ENCODE results near the gene DVL1. TPM values are rescaled to one million over a fixed set of nuclear protein-coding genes. Genes with fewer than 3 reads are reported as not detected.
"Not testable (repeated sequence)": the region's sequence is repeated elsewhere in the genome, so short reads cannot be mapped to it uniquely, and the experiment has no call there.

The DVL1 gene
- total RNA-seq, 2 donors from 2014 or later, result 63.5 to 69.2 TPM

DNA sequence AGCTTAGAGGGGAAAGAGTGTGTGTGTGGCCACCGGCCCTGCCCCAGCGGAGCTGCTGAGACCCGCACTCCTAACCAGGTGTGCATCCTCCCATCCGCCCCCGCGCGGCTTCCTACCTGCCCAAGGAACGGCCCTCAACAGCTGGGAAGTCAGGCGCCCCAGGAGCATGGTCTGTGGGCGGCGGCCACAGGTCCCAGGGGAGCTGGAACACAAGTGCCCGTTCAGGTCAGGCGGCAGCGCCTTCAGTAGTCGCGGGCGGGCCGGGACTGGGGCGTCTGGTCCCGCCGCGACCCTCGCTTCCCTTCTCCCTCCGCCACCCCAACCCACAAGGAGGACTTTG lies 25.3 kb upstream of the DVL1 start:
- intact Hi-C loops (cut with DNase I), result no loop called here
- peak in 1 of 2 donors; percentile 4 for ATAC-seq

DNA sequence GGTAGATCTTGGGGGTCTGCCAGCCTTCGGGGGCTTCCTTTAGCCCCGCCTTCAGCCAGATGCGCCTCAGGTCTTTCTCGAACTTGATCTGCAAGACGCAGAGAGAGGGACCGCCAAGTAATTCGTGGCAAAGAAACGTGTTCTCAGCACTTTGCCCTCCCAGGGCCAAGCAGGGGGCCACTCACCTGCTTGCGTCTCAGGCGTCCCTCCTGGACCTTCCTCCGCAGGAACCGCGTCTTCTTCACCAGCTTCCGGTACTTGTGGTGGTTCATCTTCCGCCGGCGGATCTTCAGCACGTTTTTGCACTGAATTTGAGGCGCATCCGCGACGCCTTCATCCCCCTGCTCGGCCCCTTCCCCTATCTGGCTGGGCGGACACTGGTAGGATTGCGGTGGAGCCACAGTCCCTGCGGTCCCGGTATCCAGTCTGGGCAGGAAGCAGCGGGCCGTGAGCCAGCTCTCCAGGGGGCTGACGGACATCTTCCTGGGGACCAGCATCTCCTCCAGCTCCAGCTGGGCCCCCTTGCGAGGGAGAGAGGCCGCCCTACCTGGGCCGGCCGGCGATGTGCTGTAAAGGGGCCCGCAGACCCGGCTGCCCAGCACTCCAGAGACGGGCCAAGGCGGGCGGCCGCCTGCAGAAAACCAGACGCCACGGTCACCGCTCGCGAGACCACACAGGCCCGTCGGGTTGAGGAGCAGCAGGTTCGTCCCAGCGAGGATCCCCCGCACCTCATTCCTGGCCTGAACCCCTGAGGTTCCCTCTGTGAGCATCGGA lies 24.8 kb upstream of the DVL1 start:
- DNase-seq (no peak), ATAC-seq (no peak)
- intact Hi-C loops (cut with DNase I), result no loop called here

More for the DNA sequence above, 25.3 kb upstream of the DVL1 start:
- no peak for DNase-seq

DNA sequence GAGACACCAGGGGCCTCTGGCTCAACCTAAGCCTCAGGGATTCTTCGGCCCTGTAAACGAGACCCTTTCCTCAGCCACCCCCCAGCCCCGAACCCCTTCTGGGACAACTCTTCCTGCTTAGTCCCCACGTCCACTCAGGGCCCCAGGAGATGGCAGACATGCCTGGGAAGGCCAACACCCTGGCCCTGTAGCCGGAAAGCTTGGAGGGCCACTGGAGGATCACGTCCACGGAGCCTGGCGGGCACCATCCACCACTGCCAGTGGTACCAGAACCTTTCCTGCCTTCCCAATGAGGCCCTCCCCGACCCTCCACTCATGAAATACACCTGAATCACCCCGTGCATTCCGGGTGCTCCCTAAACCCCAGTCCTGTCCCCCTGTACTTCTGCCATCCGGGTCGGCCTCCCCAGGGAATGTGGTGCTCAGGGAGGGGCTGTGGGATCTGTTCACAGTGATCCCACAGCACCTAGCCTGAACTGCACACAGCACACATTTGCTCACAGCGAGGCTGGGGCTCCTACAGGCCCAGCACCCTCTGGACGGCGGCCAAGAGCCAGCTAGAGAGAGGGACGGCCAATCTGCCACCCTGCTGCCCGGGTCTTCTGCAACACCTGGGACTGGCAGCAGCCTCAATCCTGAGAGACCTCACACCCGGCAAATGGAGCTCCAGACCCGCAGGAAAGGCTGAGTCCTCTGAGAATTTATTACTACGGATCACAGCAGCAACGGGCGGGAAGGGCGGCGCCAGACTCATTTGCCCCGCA lies 24.0 kb upstream of the DVL1 start:
- intact Hi-C loops (cut with DNase I), result no loop called here
- DNase-seq (no peak), ATAC-seq (no peak)

DNA sequence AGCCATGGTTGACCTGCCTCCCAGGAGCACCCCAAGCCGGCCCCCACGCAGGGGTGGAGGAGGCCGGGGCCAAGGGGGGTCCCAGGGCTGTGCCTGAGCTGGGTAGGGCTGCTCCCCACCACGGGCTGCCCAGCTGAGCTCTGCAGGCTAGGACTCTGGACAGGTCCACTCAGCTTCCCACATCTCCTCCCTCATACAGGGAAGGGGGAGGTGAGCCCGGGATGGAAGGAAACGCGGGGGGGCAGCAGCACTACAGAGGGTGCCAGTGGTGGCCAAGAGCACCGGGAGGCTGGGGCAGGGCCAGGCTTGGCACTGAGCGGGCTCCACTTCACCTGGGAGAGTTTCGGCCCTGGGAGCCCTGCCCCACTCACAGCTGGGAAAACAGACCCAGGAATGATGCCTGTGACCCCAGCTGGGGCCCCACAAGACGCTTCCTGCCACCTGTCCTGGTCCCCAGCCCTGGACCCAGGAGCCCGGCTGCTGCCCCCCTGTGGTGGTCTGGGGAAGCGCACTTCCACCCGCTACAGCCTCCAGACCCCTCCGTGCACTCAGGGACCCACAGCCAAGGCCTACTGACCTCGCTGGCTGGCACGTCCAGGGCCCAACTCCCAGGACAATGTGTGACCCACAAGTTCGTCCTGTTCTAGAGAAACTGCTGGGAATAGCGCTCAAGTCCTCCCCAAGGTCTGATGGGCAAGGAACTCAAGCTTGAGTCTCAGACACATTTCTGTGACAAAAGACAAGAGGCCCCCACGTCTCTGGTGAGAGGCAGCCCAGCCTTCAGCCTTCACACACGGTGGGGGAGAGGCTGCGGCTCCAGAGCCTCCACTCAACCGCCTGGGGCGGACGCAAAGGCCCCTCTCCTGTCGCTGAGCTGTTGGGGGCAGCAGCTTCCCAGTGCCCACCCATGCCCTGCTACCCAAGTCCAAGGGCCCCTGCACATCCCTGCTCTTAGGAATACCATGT lies 22.8 kb upstream of the DVL1 start:
- peak; percentile 70 for DNase-seq
- intact Hi-C loops (cut with DNase I), result no loop called here
- ATAC-seq, result peak in 1 of 2 donors; percentile 16

DNA sequence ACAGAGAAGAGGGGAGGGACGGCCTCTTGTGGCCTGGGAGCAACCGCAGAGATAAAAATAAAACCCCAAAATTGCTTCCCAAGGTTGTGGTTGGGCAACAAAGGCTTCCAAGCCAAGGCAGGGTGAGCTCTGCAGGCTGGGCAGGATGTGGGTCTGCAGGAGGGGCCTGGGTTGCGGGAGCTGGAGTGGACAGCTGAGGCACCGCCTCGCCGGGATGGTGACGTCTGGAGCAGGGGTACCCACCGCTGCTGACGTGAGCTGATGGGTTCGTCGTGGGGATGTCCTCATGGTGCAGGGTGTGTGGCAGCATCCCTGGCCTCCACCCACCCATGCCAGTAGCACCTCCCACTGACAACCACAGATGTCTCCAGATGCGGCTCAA lies 22.1 kb upstream of the DVL1 start:
- no peak for DNase-seq
- no peak for ATAC-seq
- intact Hi-C loops (cut with DNase I), result no loop called here

DNA sequence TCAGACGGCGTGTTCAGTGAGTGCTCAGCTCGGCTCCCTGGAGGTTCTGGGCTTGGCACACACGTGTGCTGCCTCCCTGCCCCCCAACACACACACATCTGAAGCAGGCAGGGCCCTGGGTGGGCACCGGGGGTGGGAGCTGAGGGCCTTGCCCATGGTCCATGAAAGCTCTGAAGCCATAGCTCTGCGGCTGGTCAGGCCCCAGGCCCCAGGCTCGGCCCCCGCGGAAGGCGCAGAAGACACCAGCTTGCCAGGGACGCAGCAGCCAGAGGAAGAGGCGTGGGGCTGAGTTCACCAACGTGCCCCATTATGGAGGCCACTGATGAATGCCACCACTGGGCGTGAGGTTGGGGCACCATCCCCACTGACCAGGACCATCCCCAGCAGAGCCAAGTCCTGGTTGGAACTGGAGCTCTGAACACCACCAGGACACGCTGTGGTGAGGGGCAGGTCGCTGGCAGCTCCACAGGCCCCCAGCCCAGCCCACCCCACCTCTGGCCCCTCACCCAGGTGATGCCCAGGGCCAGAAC lies 21.6 kb upstream of the DVL1 start:
- intact Hi-C loops (cut with DNase I), result no loop called here
- ATAC-seq (no peak), DNase-seq (no peak)

DNA sequence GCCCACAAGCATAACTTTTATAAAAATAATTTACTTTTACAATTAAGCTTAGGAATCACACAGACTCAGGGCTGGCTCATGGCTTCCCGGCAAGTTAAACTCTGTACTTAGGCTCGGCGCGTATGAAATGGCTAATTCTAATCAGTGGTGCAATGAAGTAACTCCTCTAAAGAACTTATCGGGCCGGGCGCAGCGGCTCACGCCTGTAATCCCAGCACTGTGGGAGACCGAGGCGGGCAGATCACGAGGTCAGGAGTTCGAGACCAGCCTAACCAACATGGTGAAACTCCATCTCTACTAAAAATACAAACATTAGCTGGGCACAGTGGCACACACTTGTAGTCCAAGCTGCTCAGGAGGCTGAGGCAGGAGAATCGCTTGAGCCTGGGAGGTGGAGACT lies 20.9 kb upstream of the DVL1 start:
- peak; percentile 8 for DNase-seq

DNA sequence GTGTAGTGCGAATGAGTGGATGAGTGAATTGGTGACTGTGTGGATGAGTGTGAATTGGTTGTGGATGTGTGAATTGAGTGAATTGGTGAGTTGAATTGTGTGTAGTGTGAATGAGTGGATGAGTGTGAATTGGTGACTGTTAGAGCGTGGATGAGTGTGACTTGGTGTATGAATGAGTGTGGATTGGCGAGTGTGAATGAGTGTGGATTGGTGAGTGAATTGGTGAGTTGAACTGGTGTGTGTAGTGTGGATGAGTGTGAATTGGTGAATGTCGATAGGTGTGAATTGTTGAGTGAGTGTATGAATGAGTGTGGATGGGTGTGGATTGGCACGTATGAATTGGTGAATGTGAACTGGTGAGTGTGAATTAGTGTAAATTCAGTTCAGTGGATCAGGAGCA lies 18.1 kb upstream of the DVL1 start:
- no peak for ATAC-seq
- intact Hi-C loops (cut with DNase I), result no loop called here
- DNase-seq, result no peak

More for the DNA sequence above, 20.9 kb upstream of the DVL1 start:
- intact Hi-C loops (cut with DNase I); ATAC-seq: not testable (repeated sequence)

DNA sequence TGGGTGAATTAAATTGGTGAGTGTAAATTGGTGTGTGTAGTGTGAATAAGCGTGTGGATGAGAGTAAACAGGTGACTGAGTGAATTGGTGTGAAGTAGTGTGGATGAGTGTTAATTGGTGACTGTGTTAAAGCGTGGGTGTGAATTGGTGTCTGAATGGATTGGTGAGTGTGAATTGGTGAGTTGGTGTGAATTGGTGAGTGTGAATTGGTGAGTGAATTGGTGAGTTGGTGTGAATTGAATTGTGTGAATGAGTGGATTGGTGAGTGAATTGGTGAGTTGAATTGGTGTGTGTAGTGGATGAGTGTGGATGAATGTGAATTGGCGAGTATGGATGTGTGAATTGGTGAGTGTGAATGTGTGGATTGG lies 17.5 kb upstream of the DVL1 start:
- intact Hi-C loops (cut with DNase I), result no loop called here
- ATAC-seq (no peak), DNase-seq (no peak)

DNA sequence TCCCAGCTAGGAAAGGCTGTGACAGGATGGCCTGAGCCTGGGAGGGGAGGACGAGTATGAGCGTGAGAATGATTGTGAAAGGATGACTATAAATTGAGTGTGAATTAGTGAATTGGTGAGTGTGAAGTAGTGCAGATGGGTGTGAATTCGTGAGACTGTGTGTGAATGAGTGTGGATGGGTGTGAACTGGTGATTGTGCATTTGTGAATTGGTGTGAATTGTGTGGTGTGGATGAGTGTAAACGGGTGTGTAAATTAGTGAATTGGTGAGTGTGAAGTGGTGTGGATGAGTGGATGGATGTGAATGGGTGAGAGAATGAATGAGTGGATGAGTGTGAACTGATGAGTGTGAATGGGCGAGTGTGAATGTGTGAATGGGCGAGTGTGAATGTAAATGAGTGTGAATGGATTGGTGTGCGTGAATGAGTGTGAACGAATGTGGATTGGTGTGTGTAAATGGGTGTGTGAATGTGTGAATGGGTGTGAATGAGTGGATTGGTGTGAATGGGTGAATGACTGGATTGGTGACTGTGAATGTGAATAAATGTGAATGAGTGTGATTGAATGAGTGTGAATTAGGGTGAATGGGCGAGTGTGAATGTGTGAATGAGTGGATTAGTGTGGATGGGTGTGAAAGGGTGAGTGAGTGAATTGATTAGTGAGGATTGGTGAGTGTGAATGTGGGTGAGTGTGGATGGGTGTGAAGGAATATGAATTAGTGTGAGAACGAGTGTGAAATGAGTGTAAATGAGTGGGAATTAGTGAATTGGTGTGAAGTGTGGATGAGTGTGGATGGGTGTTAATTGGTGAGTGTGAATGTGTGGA lies 16.9 kb upstream of the DVL1 start:
- DNase-seq (no peak), ATAC-seq (no peak)
- intact Hi-C loops (cut with DNase I), result no loop called here

DNA sequence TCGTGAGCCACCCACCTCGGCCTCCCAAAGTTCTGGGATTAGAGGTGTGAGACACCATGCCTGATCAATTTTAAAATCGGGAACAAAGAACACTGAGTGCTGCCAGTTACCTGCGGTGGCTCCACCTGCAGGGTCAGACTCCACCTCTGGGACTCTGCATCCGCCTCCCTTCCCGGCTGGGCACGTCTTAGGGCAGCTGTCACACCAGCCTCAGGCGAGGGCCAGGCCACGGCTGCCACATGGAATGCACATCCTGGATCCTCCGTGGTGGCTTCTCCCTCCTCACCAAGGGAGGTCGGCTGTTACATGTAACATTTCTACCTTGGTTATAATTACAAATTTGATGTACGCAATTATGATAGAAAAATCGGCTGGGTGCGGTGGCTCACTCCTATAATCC lies 15.0 kb upstream of the DVL1 start:
- intact Hi-C loops (cut with DNase I), result no loop called here
- no peak for ATAC-seq
- DNase-seq, result no peak

DNA sequence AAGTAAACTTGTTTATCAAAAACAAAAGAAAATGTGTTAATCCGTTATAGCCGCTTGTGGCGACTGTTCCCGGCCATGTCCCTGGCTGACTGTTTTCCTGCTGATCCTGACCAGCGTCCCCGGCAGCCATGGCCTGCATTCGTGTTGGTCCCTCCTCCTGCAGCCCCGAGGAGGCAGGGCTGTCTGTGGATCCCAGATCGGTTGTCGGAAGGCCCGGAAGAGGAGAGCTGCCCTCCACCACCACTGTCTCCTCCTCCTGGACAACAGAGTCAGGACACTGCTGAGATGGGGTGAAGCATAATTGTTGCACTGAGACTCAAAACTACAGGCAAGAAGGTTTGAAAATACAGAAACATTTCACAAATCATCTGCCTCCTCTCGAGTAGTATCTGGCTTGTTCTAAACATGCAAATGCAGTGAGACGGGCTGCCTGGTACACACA lies 12.8 kb upstream of the DVL1 start:
- peak; percentile 4 to 13 for ATAC-seq
- intact Hi-C loops (cut with DNase I), result no loop called here
- DNase-seq, result no peak

DNA sequence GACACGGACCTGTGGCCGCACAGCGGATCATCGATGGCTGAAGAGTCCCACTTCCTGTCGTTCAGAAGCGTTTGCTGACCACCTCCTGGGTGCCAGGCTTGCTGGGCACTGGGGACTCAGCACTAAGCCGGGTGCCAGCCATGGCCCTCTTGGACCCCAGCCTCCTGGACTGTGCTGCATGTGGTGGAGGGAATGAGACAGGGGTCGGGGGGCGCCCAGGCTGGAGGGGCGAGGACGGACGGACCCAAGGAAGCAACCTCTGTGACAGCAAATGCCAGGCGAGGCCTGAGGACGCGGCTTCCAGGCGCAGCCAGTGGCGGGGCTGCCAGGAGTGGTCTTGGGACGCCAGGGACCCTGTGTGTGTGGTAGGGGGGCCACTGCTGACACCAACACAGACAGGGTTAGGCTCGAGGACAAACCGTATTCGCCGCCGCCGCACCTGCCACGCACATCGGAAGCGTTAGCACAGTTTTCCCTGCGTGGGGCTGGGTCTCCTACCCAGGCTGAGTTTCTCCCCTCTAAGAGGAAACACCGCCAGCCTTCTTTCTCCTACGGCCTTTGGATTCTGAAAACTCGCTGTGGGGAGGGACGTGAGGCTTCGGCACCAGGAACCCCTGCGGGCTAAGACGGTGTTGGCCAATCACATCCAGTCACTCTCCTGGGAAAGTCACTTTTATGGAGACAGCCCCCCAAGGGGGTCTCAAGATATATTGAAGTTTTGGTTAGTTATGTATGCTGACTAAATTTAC lies 12.2 kb upstream of the DVL1 start:
- DNase-seq (no peak), ATAC-seq (no peak)
- intact Hi-C loops (cut with DNase I), result no loop called here

DNA sequence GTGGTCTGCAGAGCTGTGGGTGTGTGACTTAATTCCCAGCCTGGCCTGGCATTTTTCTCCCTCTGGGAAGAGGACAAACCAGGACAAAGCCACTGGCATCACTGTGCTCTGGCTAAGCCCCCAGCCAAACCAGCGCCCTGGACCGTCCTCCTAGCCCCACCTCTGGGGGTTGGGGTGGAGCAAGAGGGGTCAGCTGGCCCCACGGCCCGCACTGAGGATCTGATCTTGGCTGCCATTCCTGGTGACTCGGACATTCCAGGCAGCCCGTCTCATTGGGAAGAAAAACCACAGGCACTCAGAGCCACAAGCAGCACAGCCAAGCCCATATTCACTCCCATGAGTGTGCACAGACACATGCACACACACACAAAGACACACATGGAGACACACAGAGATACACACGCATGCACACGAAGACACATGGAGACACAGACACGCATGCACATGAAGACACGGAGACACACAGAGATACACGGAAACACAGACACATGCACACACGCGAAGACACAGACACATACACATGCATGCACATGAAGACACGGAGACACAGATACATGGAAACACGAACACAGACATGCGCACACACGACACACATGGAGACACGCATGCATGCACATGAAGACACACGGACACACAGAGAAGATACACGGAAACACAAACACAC lies 11.4 kb upstream of the DVL1 start:
- intact Hi-C loops (cut with DNase I), result no loop called here
- peak; percentile 76 for DNase-seq
- ATAC-seq, result peak; percentile 38 to 68

DNA sequence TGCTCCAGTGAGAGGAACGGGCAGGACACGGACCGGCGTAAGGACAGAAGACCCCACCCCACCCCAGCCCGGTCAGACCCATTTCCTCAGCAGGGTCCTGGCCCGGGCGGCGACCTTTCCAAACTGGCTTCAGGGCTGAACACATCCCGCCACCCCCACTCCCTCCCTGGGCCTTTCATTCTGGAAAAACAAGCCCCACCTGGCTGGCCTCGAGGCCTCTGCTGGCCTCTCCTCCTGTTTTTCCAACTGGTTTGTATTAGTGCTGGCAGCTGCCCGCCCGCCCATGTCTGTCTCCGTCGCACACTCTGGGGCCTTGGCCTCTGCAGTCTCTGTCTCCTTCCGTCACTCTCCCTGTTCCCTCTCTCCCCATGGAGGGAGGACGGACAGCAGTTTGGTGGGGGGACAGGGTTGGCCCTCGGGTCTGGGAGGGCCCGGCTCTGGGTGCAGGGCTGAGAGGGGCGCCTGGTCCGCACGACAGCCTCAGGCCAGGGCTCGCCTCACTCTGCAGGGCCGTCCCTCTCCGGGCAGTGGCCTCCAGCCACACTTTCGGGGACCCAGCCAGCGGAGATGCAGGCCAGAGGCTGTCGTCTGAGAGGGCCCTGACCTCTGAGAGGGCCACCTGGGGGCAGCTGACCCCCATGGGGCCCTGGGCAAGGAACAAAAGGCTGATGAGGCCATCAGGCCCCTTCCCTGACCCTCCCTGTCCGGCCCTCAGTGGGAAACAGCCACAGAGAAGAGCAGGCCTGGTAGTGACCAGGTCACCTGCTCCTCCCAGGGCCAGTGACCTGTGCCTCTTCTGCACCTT lies 10.6 kb upstream of the DVL1 start:
- peak; percentile 4 to 47 for ATAC-seq
- no peak for DNase-seq
- intact Hi-C loops (cut with DNase I), result no loop called here

DNA sequence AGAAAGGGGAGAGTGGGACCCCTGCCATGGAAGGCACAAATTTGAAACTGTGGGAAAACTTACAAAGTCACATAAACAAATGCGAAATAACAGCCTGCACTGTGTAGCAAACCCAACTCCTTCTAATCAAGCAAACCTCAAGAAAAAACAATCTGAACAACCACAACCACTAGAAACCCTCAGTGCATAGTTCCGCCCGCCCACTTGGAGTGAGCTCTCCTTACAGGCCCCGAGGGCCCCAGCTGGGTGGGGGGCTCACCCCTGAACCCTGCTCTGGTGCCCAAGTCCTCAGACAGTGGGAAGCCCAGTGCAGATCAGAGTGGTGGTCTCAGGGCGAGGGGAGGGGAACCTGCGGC lies 10.1 kb upstream of the DVL1 start:
- intact Hi-C loops (cut with DNase I), result no loop called here
- ATAC-seq (peak in 1 of 2 donors; percentile 7), DNase-seq (no peak)
